Activated CD8-positive, alpha-beta T cell treated with anti-CD3 and anti-CD28 coated beads, Interleukin-2, amount 10 ng/mL, durations not matched to agents 7 days and 5 days (primary cell): ENCODE data around the gene BRICD5. TPM values are rescaled to one million over a fixed set of nuclear protein-coding genes. Genes with fewer than 3 reads are reported as not detected.
A peak's percentile ranks its signal among the peaks of the same experiment; 100 is the strongest.

Source experiments
- ATAC-seq: fragments of 150-1000 bp; cut with Tn5 transposase; one replicate; pipeline ENCODE4 v1.10.0; 2021; ENCODE audit warnings: moderate library complexity
- CTCF ChIA-PET: fragments of 350-600 bp; sonication (Branson Sonifier 250); formaldehyde crosslinking; loops from one replicate; lab custom pipeline; 2021; ENCODE audit warnings: antibody characterized with exemption; lab: Charles Lee
- POLR2A ChIA-PET: fragments of 350-600 bp; sonication (Branson Sonifier 250); formaldehyde crosslinking; loops from one replicate; lab custom pipeline; 2021; ENCODE audit warnings: antibody characterized with exemption; lab: Charles Lee
- DNase-seq: peaks from one replicate; pipeline ENCODE4 v3.0.0-alpha.2; 2020
- H3K27ac Mint-ChIP-seq: one replicate; pipeline ENCODE4 v1.8.0; 2021; ENCODE audit warnings: mild to moderate bottlenecking, mixed read lengths
- H3K27me3 Mint-ChIP-seq: one replicate; pipeline ENCODE4 v1.8.0; 2021; ENCODE audit warnings: low read depth, mixed read lengths
- H3K36me3 Mint-ChIP-seq: one replicate; pipeline ENCODE4 v1.8.0; 2021; ENCODE audit warnings: low read depth, mixed read lengths
- H3K4me1 Mint-ChIP-seq: one replicate; pipeline ENCODE4 v1.8.0; 2021; ENCODE audit warnings: low read depth, mixed read lengths
- H3K4me3 Mint-ChIP-seq: one replicate; pipeline ENCODE4 v1.8.0; 2021; ENCODE audit warnings: mild to moderate bottlenecking, mixed read lengths
- H3K9me3 Mint-ChIP-seq: one replicate; pipeline ENCODE4 v1.8.0; 2022; ENCODE audit warnings: mixed read lengths; ENCODE audit not compliant: insufficient read depth
- total RNA-seq, 2 experiments: library from RNA; stranded (reverse); gene quantifications; one replicate each; pipeline ENCODE4 v1.2.3, GENCODE V29; 2021

BRICD5 gene
- total RNA-seq, 2 experiments from 2014 or later = 14.8 to 15.0 TPM

- Mint-ChIP-seq H3K36me3 (peaks cover 7% of the 10 kb centered on the region), H3K27ac (no peak overlapping the region)
These were observed 18.4 kb upstream of the BRICD5 start for GRCh38 chr16:2229091-2229490.

DNA sequence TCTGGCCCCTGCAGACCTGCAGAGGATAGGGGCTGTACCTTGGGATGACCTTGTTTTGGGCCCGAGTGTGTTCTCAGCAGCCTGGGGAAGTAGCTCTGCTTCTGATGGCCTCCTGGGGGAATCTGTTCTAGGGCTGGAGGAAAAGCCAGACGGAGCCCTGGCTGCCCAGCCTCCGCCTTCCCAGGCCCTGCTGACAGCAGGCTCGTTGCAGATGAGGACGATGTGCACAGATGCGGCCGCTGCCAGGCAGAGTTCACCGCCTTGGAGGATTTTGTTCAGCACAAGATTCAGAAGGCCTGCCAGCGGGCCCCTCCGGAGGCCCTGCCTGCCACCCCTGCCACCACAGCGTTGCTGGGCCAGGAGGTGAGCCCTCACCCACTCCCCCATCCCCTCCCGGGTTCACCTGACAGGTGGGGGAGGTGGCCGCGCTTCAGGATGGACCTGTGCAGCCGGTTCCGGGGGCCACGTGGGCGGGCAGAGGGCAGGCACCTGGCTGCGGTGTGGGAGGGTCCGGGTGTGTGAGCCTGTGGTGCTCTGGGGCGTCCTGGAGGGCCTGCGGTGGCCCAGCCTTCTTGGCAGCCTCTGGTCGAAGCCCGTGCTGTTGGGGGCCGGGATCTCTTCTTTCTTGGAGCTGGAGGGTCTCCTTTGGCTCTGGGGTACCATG lies 17.6 kb upstream of the BRICD5 start:
- H3K9me3 Mint-ChIP-seq = no peaks in the 10 kb centered on the region
- H3K4me1 Mint-ChIP-seq = peaks cover 21% of the 10 kb centered on the region
- H3K27ac Mint-ChIP-seq = no peak overlapping the region
- ChIA-PET CTCF (no interaction called here), POLR2A (no interaction called here)
- H3K4me3 Mint-ChIP-seq = no peak overlapping the region
- ATAC-seq (no peak), DNase-seq (no peak)
- no peaks in the 10 kb centered on the region for H3K27me3 Mint-ChIP-seq
- H3K36me3 Mint-ChIP-seq = peaks cover 4% of the 10 kb centered on the region

More at GRCh38 chr16:2229091-2229490, 18.4 kb upstream of the BRICD5 start:
- CTCF ChIA-PET = no interaction called here
- ATAC-seq = no peak
- H3K4me1 Mint-ChIP-seq = peaks cover 20% of the 10 kb centered on the region
- H3K4me3 Mint-ChIP-seq = no peak overlapping the region
- DNase-seq = no peak
- H3K27me3 Mint-ChIP-seq = no peaks in the 10 kb centered on the region
- POLR2A ChIA-PET = no interaction called here
- no peaks in the 10 kb centered on the region for H3K9me3 Mint-ChIP-seq

- H3K36me3 Mint-ChIP-seq = peaks cover 4% of the 10 kb centered on the region
- H3K4me1 Mint-ChIP-seq = peaks cover 21% of the 10 kb centered on the region
- no peaks in the 10 kb centered on the region for H3K27me3 Mint-ChIP-seq
- ChIA-PET POLR2A (no interaction called here), CTCF (no interaction called here)
- H3K9me3 Mint-ChIP-seq = no peaks in the 10 kb centered on the region
- H3K27ac Mint-ChIP-seq = no peak overlapping the region
- ATAC-seq (no peak), DNase-seq (no peak)
- no peak overlapping the region for H3K4me3 Mint-ChIP-seq
These were observed 16.3 kb upstream of the BRICD5 start for GRCh38 chr16:2226918-2227317.

DNA sequence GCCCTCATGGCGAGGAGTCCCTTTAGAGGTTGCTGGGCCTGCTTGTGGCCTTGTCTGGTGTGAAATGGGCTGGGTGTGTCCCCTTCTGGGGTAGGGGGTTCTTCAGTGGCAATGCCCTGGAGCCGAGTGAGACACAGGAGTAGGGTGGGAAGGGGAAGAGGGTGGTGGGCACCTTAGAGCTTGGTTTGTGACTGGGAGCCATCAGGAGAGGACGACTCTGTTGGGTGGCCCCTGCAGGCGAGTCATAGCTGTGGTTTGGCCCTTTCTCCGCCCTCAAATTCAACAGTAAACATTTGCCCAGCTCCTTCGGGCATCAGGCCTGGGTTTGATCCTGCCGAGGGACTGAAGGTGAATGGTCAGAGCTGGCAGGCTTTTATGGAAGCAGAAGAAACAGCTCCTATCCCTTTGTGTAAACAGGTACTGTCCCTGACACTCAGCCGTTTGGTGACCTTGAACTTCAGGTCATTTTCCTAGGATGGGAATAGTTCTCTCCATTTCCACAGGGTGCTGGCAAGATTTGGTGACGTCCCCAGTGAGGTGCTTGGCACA lies 15.7 kb upstream of the BRICD5 start:
- H3K4me1 Mint-ChIP-seq = peaks cover 21% of the 10 kb centered on the region
- H3K4me3 Mint-ChIP-seq = no peak overlapping the region
- peak overlapping the region; percentile 16 for H3K27ac Mint-ChIP-seq
- ATAC-seq (no peak), DNase-seq (no peak)
- CTCF ChIA-PET = no interaction called here
- H3K27me3 Mint-ChIP-seq = no peaks in the 10 kb centered on the region
- POLR2A ChIA-PET = no interaction called here
- H3K36me3 Mint-ChIP-seq = peaks cover 4% of the 10 kb centered on the region
- H3K9me3 Mint-ChIP-seq = no peaks in the 10 kb centered on the region

DNA sequence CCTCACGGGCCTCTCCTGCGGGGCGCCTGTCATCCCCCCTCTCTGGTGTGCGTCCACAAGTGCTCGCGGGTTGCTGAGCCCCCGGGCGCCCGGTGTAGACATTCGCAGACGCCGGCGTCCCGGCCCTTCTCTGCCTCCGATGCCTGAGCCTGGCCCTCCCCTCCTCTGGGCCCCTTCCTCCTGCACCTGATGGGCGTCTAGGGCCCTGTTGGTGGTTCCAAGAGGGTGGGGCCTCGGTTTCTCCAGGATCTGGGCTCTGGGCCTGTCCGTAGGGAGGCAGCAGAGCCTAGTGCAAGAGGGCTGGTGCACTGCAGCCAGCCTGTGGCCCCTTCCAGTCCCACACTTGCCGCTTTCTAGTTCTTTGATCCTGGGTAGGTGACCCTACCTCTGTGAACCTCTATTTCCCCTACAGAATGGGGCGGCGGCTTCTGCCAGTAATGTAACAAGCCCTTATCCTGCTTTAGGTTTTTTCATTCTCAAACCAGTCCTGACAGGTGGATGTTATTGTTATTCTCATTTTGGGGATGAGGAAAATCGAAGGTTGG lies 13.4 kb upstream of the BRICD5 start:
- POLR2A ChIA-PET = interaction anchor here (0.5 to 0.8 kb wide), 3 partner anchors 28 to 291 kb away, joined by 3 read pairs; partner anchors contain the start of gene ECI1
- CTCF ChIA-PET = interaction anchor here (1.4 kb wide), 1 partner anchor 27 kb away, joined by 4 read pairs; the partner anchor contains the start of gene ECI1
- Mint-ChIP-seq H3K4me1 (peaks cover 19% of the 10 kb centered on the region), H3K9me3 (no peaks in the 10 kb centered on the region), H3K27me3 (no peaks in the 10 kb centered on the region), H3K27ac (peak overlapping the region; percentile 70), H3K36me3 (peaks cover 4% of the 10 kb centered on the region), H3K4me3 (peak overlapping the region; percentile 82)
- DNase-seq (peak; percentile 42), ATAC-seq (peak; percentile 39)

GRCh38 chr16:2223221-2223941 lies 12.7 kb upstream of the BRICD5 start, which contains the start of gene E4F1:
TSS of gene E4F1 (plus strand) at chr16:2223591. CDS start at chr16:2223614, 23 bp downstream.
- Mint-ChIP-seq H3K27me3 (no peaks in the 10 kb centered on the region), H3K27ac (peak within 1 kb of the TSS; percentile 82), H3K4me3 (peak within 1 kb of the TSS; percentile 82), H3K4me1 (peaks cover 19% of the 10 kb centered on the region), H3K9me3 (no peaks in the 10 kb centered on the region), H3K36me3 (peaks cover 4% of the 10 kb centered on the region)
- POLR2A ChIA-PET = interaction anchor here (0.5 to 0.8 kb wide), 3 partner anchors 28 to 1500 kb away, joined by 3 to 4 read pairs (median 3); partner anchors contain the start of gene ECI1
- DNase-seq (peak; percentile 100), ATAC-seq (peak; percentile 98)
- CTCF ChIA-PET = interaction anchor here (0.6 to 1.4 kb wide), 2 partner anchors 28 to 29 kb away, joined by 3 to 4 read pairs; partner anchors contain the start of gene ECI1

DNA sequence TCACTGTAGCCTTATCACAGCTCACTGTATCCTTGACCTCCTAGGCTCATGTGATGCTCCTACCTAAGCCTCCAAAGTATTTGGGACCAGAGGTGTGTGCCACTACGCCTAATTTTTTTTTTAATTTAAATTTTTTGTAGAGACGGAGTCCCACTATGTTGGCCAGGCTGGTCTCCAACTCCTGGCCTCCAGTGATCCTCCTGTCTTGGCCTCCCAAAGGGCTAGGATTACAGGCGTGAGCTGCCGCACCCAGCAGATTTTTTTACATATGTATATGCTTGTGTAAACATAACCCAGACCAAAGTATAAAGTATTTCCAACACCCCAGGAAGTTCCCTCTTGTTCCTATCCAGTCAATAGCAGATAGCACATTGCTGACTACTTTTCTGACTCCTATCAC lies 5.7 kb upstream of the BRICD5 start:
- Mint-ChIP-seq H3K9me3 (no peaks in the 10 kb centered on the region), H3K4me1 (peaks cover 24% of the 10 kb centered on the region), H3K36me3 (peaks cover 16% of the 10 kb centered on the region), H3K27ac (peak overlapping the region; percentile 55), H3K27me3 (no peaks in the 10 kb centered on the region), H3K4me3 (peak overlapping the region; percentile 85)
- ATAC-seq = no peak
- ChIA-PET CTCF (interaction anchor here (1.2 kb wide), 1 partner anchor 76 kb away, joined by 6 read pairs; no protein-coding TSS in a partner anchor), POLR2A (no interaction called here)
- no peak for DNase-seq

GRCh38 chr16:2214719-2214968 lies 4.0 kb upstream of the BRICD5 start, which contains the start of gene PGP:
TSS of gene PGP (minus strand) at chr16:2214840. CDS start at chr16:2214777, 63 bp downstream.
- peak within 1 kb of the TSS; percentile 85 for H3K4me3 Mint-ChIP-seq
- CTCF ChIA-PET = interaction anchor here (1.0 to 1.6 kb wide), 3 partner anchors 9 to 60 kb away, joined by 5 to 6 read pairs (median 6); partner anchors contain the start of genes MLST8 and TRAF7
- peaks cover 18% of the 10 kb centered on the region for H3K36me3 Mint-ChIP-seq
- ATAC-seq (peak; percentile 97), DNase-seq (no peak)
- H3K27me3 Mint-ChIP-seq = no peaks in the 10 kb centered on the region
- POLR2A ChIA-PET = interaction anchor here (0.6 to 1.8 kb wide), 7 partner anchors 9 to 537 kb away, joined by 3 to 7 read pairs (median 3); no protein-coding TSS in a partner anchor
- H3K9me3 Mint-ChIP-seq = no peaks in the 10 kb centered on the region
- H3K27ac Mint-ChIP-seq = peak within 1 kb of the TSS; percentile 93
- peaks cover 24% of the 10 kb centered on the region for H3K4me1 Mint-ChIP-seq

DNA sequence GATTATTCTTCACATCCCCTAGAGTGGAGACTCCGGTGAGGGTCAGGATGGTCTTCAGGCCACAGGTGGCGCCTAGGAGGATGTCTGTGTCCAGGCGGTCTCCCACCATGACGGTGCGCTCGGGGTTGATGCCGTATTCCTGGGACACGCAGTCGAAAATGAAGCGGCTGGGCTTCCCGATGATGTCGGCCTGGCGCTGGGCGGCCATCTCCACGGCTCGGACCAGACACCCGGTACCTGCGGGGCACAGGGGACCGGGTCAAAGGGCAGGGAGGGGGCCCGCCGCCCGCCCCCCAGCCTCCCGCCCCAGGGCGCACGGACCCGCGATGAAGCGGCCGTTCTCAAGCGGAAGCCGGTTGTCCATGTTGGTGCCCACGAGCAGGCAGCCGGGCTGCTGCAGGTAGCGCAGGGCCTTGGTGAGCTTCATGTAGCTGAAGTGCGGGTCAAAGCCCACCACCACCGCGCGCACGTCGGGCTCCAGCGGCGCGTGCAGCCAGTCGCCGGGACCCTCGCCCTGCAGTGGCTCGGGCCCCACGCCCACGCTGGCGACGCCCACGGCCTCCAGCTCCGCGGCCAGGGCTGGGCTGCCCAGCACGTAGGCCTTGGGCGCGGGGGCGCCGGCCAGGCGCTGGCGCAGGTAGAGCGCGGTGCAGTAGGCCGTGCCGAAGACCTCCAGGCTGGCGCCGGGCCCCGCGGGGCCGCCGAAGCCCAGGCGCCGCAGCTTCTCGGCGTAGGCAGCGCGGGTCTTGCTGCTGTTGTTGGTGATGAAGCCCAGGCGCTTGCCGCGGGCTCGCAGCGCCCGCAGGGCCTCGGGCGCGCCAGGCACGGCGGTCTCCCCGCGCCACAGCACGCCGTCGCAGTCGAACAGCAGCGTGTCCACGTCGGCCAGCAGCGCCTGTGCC lies 3.4 kb upstream of the BRICD5 start:
- ChIA-PET CTCF (interaction anchor here (1.0 to 1.6 kb wide), 3 partner anchors 8 to 59 kb away, joined by 5 to 6 read pairs (median 6); partner anchors contain the start of genes MLST8 and TRAF7), POLR2A (interaction anchor here (0.6 to 1.8 kb wide), 7 partner anchors 8 to 537 kb away, joined by 3 to 7 read pairs (median 3); no protein-coding TSS in a partner anchor)
- DNase-seq = no peak

GRCh38 chr16:2212362-2213324 lies 2.0 kb upstream of the BRICD5 start:
- Mint-ChIP-seq H3K4me3 (peak overlapping the region; percentile 83), H3K4me1 (peaks cover 26% of the 10 kb centered on the region), H3K27me3 (no peaks in the 10 kb centered on the region), H3K27ac (peak overlapping the region; percentile 78), H3K9me3 (no peaks in the 10 kb centered on the region), H3K36me3 (peaks cover 24% of the 10 kb centered on the region)
- POLR2A ChIA-PET = no interaction called here
- ATAC-seq = no peak
- DNase-seq = no peak
- CTCF ChIA-PET = no interaction called here

More for the DNA sequence above, 3.4 kb upstream of the BRICD5 start:
- Mint-ChIP-seq H3K27ac (peak overlapping the region; percentile 78), H3K4me3 (peak overlapping the region; percentile 83), H3K27me3 (no peaks in the 10 kb centered on the region), H3K4me1 (peaks cover 24% of the 10 kb centered on the region), H3K36me3 (peaks cover 18% of the 10 kb centered on the region), H3K9me3 (no peaks in the 10 kb centered on the region)
- ATAC-seq = peak; percentile 1
